HG02798 (cell line): ENCODE measurements around the gene PRSS37.

Experiments
- ATAC-seq: cut with Tn5 transposase; IDR thresholded peaks from one replicate; pipeline ENCODE4 v1.9.1; 2021; ENCODE audit warnings: mild to moderate bottlenecking; ENCODE audit not compliant: unreplicated experiment, poor library complexity

PRSS37 gene

GRCh38 chr7:141789917-141790316, 51.4 kb downstream of the PRSS37 start, which contains the start of gene TAS2R5:
Gene TAS2R5 (plus strand): TSS chr7:141790217. CDS start chr7:141790362, 145 bp downstream.
- no peak for ATAC-seq

DNA sequence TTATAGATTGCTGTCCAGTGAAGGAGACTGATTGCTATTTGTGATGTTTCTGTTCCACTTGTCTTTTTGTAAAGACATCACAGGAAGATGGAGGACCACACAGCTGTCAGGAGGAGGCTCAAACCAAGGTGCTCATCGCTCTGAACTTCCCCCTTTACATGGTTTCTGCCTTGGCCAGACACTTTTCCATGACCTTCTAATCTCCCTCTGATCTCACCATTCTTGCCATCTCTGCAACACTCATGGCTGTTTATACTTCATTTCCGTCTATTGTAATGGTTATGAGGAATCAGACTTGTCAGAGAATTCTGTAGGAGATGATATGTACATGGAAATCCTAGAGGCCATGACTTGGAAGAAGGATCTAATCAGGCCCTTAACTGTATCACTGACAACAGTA, 53.0 kb downstream of the PRSS37 start:
- no peak for ATAC-seq
